Activated CD4-positive, alpha-beta T cell treated with anti-CD3 and anti-CD28 coated beads for 48 hours (primary cell): Measurements from ENCODE around the gene F2.
"Not testable (repeated sequence)": the region's sequence is repeated elsewhere in the genome, so short reads cannot be mapped to it uniquely, and the experiment has no call there.

ENCODE experiments used
- DNase-seq: peaks from one replicate; pipeline ENCODE4 v3.0.0-alpha.2; 2020

Gene F2

DNA sequence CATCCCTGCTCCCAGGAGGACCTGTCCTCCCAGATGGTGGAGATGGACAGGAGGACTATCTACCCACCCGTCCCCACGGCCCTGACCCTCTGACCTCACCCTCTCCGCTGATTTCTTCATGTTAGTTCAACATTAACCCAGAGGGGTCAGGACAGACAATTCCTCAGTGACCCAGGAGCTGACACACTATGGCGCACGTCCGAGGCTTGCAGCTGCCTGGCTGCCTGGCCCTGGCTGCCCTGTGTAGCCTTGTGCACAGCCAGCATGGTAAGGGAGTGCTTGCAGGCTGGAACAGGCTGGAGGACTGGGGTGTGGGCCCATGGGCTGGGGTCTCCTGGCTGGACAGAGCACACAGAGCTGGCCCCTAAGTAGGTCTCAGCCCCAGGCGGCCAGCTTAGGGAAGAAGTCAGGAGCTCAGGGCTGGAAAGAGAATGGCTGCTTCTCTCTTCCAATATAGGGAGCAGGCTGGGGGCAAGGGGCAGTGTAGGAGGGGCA, at the start of gene F2:
Gene F2 (plus strand): TSS at position 166 of the 495 bp plus-strand sequence. CDS start 23 bp downstream, at position 189.
- DNase-seq = no peak

DNA sequence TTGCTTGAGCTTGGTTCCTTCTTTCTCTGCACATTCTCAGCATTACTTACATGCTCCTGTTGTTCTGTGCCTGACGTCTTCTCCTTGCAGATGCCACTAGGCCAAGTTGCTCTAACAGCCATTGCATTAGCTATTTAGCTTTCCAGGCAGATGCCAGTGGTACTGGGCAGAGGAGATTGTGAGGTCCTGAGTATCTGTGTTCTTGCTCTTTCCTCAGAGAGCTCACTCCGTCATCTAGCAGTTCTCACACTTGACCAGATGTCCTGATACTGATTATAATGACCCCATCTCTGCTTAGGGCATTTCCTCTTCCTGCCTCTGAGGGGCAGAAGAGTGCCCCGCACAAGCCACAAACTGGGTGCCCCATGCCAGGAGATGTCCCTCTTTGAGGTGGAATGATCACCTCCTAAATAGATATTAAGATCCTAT, 49.3 kb upstream of the F2 start:
- no peak for DNase-seq

DNA sequence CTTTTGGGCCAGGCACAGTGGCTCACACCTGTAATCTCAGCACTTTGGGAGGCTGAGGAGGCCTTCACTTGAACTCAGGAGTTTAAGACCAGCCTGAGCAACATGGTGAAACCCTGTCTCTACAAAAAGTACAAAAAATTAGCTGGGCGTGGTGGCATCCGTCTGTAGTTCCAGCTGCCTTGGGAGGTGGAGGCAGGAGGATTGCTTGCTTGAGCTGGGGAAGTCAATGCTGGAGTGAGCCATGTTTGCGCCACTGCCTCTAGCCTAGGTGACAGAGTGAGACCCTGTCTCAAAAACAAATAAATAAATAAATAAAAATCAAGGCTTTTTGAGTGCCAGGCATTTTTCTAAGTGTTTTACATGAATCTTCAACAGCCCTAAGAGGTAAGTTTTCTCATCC, 48.5 kb upstream of the F2 start:
- not testable (repeated sequence) for DNase-seq

DNA sequence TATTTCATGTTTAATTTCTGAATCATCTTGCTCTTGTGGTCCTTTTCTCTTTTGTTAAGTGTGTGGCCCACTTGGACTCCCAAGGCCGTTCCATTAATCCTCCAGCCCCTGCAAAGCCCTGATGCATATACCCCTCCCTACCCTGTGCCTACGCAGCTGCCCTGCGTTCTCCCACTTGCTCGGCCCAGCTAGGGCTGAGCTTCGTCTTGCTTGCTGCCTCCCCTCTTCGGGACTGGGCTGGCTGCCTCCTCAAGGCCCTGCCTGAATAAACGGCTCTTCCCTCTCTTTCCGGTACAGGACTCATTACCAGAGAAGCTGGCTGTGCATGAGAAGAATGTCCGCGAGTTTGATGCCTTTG, 47.1 kb upstream of the F2 start:
- DNase-seq = no peak

DNA sequence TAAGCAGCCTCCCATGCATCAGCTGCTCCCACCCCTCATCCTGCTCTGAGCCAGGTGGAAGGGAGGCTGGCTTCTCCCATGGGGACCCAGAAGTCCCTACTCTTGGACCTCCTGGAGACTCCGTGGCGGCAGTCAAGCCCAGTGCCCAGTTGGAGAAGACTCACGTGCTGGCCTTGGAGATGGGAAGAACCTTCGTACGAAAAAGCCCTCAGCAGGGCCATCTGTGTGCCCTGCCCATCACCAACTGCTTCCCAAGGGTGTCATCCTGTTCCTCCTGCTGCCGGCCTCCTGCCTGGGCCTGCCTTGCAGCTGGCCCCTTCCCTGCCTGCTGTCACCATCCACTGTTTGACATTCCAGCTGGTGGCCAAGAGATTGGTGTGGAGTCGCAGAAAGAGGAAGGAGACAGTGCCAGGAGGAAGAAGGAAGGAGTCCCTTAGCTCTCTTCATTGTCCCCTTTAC, 46.6 kb upstream of the F2 start:
- no peak for DNase-seq

DNA sequence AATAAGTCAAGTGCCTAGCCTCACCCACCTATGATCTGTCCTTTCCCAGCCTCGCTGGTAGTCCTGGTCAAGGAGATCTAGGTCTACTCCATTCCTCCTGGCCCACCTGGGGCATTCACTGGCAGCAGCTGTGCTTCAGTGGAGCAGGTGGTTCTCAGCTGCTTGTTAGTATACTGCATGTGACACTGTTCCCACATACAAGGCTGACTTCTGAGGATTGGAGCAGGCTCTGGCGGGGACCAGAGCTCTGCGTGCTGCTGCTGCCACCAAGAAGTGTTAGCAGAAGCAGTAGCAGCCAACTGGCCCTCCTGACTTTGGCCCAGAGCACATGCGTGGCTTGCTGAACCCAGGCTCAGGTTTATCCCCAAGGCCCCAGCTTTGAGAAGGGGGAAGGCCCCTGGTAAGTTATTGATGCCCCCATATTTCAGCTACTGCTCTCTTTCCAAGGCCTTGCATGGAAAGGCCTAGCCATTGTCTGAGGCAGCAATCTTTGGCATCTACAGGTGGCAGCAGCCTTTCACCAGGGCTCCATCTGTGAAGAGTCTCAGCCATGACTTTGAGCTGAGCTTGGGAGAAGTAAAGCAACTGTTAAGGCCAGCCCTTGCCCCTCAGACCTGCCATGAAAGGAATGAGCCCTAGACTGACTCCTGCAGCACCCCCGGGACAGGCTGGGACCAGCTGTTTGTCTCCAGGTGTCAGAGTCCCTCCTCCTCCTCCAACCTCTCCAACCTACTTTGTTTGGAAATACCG, 45.1 kb upstream of the F2 start:
- DNase-seq = no peak

DNA sequence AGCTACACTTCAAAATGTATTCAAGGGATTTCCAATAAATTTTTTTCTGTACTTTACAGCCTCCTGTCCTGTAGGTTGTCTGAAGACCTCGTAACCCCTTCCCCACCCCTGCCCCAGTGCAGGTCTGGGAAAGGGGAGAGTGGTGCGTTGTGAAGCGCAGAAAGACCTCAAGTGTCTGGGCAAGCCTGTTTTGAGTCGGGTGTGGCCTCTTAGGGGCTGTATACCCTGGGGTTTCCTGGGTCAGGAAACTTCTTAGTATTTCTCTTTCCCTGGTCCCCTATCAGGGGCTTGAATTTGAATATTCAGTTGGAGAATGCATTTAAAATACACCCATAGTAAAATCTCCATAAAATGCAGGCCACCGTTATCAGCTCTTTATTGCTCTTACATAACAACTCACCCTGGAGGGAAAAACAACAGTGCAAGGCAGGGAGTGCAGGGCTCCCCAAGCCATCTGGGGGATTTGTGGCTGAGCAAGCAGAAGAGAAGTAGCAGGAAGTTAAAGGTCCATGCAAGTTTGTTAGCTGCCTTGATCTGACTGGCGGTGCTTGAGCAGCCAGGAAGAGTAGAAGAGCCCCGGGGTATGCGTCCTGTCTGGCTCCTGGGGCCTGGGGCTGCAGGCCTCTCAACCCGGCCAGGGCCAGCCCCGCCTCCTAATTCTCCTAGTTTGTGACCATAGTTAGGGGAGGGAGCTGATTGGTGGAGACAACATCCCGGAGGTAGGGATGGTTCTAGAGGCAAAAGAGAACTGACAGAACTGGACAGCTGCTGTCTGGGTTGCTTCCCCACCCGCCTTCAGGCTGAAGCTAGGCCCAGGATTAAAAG, 44.3 kb upstream of the F2 start:
- DNase-seq = no peak

DNA sequence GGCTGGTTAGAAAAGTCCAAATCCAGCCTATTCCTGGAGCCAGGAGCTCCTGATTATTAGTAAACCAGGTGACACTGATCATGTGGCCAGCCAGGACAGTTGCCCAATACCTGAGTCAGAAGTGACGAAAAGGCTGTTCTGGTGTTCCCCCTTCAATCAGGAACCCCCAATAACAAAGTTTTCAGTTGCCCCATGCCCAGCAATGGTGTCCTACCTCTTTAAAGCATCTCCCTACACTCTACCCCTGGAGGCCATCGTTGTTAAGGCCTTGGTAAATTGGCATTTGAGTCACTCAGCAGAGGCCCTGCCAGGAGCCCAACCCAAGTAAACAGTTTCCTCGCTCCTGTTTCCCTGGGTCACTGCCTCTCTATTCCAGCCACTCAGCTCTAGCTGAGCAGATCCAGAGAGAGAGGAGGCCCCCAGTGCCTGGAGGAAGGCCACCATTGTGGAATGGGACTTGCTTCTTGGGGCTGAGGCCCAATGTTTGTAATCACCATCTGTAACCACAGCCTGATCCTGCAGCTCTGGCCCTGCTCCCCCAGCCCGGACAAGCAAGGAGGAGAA, 43.6 kb upstream of the F2 start:
- no peak for DNase-seq

DNA sequence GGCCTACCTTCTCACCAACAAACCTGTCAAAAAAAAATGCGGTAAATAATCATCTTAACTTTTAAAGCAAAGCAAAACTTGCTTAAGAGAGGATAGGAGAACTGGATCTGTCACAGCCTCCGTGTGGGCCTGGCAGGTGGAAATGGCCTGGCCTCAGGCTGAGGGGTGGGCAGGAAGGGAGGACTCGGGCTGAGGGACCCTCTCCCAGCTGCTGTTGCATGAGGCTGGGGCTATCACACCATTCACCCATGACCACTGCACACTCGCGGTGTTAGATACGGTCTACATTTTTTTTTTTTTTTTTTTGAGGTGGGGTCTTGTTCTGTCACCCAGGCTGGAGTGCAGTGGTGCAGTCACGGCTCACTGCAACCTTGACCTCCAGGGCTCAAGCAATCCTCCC, 43.1 kb upstream of the F2 start:
- DNase-seq = no peak

DNA sequence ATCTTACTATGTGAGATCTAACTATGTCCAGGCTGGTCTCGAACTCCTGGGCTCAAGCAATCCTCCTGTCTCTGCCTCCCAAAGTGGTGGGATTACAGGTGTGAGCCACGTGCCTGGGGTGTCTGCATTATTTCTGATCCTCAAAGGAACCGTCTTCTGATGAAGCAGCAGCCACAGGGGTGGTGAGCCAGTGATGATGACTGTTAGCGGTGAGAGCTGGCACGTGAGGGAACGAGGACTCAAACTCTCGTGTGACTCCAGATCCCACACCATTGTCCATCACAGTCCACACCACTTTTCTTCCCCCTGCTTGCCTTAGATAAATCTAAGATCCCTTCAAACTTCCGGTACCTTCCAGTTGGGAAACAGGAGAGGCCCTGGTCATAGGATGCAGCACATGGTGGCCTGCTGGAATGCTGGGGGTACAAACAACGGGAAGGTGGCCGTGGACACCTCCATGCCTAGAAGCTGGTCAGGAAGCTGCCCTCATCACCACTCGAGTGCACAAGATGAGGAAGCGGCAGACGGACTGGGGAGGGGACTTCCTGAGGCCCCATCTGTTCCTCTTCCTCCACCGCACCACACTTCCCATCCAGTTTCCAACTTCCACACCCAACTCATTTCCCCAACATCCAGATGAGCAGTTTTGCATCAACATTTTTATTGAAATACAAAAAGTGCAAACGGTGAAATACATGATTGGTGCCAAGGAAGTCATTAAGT, 42.4 kb upstream of the F2 start:
- DNase-seq = no peak

DNA sequence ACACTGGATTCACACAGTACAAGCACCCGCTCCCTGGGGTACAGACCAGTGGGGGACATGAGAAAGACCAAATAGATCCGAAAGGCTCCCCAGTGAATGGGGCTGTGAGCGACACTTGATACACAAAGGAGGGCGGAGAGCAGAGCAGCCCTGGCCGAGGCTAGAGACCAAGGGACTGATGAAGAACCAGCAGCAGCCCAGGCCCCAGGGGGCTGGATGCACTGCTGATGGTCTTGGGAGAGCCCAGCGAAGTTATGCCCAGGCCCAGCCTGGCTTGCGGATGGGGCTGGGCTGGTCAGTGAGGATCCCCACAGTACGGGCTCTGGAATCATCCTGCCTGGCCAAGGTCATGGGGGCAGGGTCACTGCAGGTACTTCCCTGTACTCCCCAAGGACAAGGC, 41.8 kb upstream of the F2 start:
- DNase-seq = no peak

DNA sequence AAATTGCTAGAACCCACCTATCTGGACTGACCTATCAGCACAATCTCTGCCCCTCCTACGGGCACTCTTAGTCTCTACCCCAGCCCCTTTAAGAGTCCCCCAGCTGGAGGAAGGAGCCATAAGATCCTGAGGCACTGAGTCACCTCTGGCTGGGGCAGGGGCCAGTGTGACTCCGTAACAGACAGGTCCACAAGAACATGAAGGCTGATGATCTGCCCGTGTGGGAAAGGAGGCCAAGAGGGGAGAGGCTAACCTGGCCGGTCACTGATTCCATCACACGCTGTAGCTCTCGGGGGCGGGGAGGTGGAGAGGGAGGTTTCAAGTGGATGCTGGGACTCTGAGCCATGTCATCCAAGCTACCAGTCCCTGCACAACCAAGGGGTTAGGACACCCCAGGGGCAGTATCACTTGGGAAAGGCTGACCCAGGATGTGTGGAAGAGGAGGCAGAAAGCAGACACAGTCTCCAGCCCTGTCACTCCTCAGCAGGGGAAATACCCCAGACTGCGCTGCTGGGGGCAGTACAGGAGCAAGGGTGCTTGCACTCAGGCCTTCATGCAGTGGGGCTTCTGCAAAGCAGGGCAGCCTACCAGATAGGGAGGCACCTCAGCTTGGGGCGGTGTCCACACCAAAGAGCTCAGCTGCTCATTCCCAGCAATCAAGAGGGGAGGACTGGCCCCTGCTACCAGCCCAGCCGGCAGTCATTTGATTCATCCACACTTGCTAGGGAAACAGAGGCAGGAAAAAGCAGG, 40.8 kb upstream of the F2 start:
- DNase-seq = no peak

DNA sequence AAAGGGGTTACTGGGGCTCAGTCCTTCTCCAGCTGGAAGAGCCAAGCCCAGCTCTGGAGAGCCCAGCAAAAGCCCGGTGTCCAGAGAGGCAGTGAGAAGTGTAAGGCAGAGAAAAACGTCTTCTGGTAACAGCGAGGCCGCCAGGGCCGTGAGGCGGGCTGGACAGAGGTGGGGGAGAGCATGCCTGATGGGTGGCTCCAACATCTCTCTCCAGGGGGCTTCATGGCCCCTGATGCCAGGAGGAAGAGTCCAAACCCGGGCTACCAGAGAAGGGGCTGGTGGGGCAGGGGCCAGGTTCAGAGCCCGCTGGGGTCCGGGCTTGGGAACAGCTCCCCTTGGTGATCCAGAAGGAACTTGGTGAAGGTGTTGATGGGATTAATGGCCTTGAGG, 40.3 kb upstream of the F2 start:
- no peak for DNase-seq

DNA sequence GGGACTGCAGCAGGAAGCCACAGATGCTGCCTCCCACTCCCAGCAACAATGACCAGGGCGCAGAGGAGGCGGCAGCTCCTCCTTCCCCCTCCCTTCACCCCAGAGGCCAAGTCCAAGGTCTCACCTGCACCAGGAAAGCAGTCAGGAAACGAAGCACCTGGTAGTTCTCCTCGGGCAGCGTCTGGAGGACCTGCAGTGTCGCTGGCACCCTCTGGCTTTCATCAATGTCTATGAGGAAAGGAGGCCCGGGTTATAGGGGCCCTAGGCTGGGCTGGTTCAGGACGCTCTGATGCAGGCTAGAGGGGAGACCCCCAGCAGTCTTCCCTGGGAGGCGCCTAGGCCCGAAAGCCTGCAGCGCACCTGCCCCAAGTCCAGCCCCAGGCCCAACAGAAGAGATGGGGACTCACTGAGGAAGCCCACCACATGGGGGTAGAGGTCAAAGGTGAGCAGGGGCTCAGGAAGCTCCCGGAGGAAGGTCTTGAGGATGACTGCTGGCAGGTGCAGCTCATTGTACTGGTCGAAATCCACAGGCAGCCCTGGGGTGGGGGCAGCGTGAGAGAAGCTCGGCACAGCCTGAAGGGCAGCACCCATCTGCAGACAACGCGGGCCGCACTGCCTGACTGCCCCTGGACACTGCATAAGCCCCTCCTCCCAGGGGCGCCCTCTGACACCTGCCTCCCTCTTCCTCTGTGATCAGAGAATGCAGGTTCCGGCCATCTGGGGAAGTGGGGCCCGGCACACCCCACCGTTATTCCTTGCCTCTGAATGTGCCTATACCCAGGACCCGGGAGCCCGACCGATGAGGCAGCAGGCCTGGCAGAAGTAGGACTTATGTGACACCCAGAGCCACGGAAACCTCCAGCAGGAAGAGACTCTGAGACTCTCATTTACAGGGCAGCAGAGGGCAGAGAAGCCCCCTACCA, 39.5 kb upstream of the F2 start:
- DNase-seq = no peak

DNA sequence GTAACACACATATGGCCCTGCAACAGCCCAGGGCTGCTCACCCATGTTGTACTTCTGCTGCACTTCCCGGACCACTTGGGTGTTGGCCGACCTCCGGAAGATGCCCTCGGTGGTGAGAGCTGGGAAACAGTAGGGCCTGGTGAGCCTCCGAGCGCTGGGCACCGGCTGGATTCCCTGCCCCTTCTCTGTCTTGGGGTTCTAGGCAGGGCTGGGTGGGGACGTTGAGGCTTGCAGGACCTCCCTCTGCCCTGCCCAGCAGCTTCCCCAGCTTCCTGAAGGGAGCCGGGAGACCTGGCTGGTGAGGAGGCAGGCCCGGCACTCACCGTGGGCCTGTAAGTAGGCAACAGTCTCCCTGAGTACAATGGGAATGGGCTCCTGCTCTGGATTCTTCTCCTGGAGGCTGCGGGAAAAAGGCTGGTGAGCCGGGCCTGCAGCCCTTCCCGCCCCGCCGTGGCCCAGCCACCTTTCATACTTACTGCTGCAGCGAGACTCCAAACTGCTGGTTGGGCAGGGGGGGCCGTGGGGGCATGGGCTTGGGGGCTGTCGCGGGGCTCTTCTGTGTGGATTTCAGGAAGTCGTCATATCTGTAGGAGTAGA, 38.8 kb upstream of the F2 start:
- DNase-seq = no peak

DNA sequence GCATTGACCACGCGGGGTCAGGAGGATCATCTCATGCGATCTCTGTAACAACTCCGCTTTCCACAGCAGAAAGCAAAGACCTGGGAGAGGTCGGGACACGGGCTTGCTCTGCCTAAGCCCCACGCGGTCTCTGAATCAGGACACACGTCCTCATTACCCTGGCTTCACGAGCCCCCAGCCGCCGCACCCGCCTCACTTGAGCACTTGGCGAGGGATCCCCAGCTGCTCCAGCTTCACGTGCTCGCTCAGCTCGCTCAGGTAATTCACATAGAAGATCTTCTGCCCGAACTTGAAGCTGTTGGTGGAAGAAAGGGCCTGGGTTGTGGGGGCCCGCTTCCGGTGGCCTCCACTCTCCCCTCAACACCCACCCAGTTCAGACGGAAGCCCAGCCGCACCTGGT, 38.2 kb upstream of the F2 start:
- no peak for DNase-seq

DNA sequence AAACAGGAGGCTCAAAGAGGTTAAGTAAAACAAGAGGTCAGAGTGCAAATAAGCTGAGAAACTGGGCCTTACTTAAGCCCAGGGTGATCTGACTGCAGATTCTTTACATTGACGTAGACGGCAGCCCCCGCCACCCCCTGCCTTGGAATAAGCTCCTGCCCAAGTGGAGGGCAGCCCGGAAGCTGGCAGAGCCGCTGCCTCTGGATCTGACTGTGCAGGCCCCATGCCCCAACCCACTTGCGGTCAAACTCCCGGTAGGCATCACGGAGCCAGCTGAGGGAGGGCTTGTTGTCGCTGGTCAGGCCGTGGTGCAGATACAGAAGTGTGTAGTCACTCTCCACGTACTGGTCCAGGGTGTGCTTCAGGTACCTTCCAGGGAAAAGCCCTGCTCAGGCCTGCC, 37.2 kb upstream of the F2 start:
- no peak for DNase-seq

DNA sequence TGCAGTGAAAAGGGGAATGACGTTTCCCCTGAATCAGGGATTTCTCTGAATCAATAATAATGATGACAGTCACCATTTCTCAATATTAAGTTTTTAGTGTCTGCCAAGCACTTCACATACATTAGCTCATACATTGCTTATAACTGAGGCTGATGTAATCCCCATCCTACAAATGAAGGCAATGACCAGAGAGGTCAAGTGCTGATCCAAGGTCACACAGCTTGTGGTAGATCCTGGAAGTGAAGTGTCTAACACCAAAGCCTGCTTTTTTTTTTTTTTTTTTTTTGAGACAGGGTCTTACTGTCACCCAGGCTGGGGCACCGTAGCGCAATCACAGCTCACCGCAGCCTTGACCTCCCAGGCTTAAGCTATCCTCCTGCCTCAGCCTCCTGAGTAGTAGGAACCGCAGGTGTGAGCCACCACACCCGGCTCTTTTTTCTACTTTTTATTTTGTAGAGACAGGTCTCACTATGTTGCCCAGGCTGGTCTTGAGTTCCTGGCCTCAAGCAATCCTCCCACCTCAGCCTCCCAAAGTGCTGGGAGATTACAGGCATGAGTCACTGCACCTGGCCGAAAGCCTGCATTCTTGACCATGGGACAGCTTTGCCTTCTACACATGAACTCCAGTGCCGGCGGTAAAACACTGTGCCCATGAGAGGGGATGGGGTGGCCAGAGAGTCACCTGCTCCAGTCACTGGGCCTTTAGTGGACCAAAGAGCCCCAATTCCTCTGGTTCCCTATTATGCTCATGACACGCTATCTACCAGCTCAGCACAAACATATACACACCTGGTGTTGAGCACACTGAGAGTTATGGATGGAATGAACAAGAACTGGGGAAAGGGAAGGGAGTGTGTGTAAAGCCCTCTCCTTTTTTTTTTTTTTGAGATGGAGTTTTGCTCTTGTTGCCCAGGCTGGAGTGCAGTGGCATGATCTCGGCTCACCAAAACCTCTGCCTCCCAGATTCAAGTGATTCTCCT, 36.0 kb upstream of the F2 start:
- DNase-seq = no peak

DNA sequence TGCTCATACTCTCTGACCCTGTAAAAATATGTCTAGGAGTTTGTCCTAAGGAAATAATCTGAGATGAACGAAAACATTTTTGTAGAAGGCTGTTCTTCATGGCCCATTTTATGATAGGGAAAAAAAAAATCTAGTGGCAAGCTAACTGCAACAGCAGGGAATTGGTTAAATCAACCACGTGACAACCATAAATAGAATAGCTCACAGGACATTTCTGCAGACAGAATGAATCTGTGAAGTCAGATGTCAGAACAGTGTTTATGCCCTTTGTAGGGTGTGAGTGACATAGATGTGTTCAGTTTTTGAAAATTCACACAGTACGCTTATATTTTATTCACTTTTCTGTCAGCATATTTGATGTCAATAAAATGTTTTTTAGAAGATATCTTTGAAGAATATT, 34.6 kb upstream of the F2 start:
- DNase-seq = no peak
